Nephron (organoid): Measurements from ENCODE around the gene TSC1.
A peak's percentile ranks its signal among the peaks of the same experiment; 100 is the strongest.

Source experiments
- H3K27ac Mint-ChIP-seq, 3 experiments: 2 replicates each; pipeline ENCODE4 v1.8.0; 2020; ENCODE audit warnings: mixed read lengths in 3 of 3, mild to moderate bottlenecking in 2 of 3, moderate library complexity in 1 of 3
- H3K27me3 Mint-ChIP-seq: 2 replicates; pipeline ENCODE4 v1.8.0; 2021; ENCODE audit warnings: low read depth, mild to moderate bottlenecking, moderate library complexity, mixed read lengths
- H3K36me3 Mint-ChIP-seq: 2 replicates; pipeline ENCODE4 v1.8.0; 2020; ENCODE audit warnings: low read depth, mixed read lengths
- H3K4me1 Mint-ChIP-seq: 2 replicates; pipeline ENCODE4 v1.8.0; 2020; ENCODE audit warnings: mixed read lengths
- H3K4me3 Mint-ChIP-seq, 3 experiments: 2 replicates each; pipeline ENCODE4 v1.8.0; 2020; ENCODE audit warnings: mild to moderate bottlenecking in 3 of 3, mixed read lengths in 3 of 3, moderate library complexity in 2 of 3
- H3K9me3 Mint-ChIP-seq: 2 replicates; pipeline ENCODE4 v1.8.0; 2020; ENCODE audit warnings: mixed read lengths
- TF ChIP-seq, protein P1 (sequence below), 3 experiments: fragments of 200-600 bp; sonication (generic); IDR thresholded peaks; one replicate each; pipeline ENCODE4 v1.5.0; 2021; ENCODE audit warnings: antibody characterized with exemption in 3 of 3; ENCODE audit not compliant: unreplicated experiment in 3 of 3

TSC1 gene

DNA sequence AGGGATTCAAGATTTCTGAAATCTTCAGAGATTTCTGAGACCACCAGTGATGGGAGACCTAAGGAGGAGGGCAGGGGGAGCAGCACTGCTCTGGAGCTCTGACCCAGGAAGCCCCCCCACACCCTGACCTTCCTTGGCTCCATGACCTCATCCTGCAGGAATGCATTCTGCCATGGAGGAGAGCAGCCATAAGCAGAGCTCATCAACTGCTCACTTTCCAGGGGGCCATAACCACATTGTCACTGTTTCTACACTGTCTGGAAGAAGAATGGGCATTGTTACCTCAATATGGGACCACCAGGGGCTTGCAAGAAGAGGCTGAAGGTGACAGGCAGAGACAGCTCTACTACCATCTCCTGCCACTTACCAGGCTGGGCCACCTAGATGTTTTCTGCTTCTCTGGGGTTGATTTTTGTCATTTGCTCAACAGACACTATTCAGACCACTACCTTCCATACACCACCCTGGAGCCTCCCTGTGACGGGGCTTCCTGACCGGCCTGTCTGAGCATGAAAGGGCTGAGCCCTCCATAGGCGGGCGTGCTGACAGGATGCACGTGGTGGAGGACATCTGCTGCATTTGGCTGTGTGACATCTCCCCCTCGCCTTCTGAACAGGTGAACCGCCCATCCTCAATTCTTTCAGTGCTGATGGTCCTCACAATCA, 2.3 kb upstream of the TSC1 start:
- no peaks in the 10 kb centered on the region for H3K9me3 Mint-ChIP-seq
- H3K36me3 Mint-ChIP-seq = no peaks in the 10 kb centered on the region
- TF ChIP-seq, protein P1, sequence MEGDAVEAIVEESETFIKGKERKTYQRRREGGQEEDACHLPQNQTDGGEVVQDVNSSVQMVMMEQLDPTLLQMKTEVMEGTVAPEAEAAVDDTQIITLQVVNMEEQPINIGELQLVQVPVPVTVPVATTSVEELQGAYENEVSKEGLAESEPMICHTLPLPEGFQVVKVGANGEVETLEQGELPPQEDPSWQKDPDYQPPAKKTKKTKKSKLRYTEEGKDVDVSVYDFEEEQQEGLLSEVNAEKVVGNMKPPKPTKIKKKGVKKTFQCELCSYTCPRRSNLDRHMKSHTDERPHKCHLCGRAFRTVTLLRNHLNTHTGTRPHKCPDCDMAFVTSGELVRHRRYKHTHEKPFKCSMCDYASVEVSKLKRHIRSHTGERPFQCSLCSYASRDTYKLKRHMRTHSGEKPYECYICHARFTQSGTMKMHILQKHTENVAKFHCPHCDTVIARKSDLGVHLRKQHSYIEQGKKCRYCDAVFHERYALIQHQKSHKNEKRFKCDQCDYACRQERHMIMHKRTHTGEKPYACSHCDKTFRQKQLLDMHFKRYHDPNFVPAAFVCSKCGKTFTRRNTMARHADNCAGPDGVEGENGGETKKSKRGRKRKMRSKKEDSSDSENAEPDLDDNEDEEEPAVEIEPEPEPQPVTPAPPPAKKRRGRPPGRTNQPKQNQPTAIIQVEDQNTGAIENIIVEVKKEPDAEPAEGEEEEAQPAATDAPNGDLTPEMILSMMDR (IDR thresholded peaks at IDR 0.05; ENCODE audit: unreplicated experiment in 3 of 3) = no peak
- peak overlapping the region; percentile 73 to 99 (median 99) for H3K27ac Mint-ChIP-seq
- H3K4me3 Mint-ChIP-seq = peak overlapping the region; percentile 53 to 97 (median 97)
- peaks cover 41% of the 10 kb centered on the region for H3K4me1 Mint-ChIP-seq
- no peaks in the 10 kb centered on the region for H3K27me3 Mint-ChIP-seq

GRCh38 chr9:132946211-132946610, 1.8 kb upstream of the TSC1 start:
- no peaks in the 10 kb centered on the region for H3K27me3 Mint-ChIP-seq
- peak overlapping the region; percentile 97 to 98 (median 97) for H3K4me3 Mint-ChIP-seq
- H3K9me3 Mint-ChIP-seq = no peaks in the 10 kb centered on the region
- peaks cover 47% of the 10 kb centered on the region for H3K4me1 Mint-ChIP-seq
- H3K36me3 Mint-ChIP-seq = no peaks in the 10 kb centered on the region
- TF ChIP-seq, protein P1 (IDR thresholded peaks at IDR 0.05; ENCODE audit: unreplicated experiment in 3 of 3) = no peak
- peak overlapping the region; percentile 73 to 99 (median 99) for H3K27ac Mint-ChIP-seq

DNA sequence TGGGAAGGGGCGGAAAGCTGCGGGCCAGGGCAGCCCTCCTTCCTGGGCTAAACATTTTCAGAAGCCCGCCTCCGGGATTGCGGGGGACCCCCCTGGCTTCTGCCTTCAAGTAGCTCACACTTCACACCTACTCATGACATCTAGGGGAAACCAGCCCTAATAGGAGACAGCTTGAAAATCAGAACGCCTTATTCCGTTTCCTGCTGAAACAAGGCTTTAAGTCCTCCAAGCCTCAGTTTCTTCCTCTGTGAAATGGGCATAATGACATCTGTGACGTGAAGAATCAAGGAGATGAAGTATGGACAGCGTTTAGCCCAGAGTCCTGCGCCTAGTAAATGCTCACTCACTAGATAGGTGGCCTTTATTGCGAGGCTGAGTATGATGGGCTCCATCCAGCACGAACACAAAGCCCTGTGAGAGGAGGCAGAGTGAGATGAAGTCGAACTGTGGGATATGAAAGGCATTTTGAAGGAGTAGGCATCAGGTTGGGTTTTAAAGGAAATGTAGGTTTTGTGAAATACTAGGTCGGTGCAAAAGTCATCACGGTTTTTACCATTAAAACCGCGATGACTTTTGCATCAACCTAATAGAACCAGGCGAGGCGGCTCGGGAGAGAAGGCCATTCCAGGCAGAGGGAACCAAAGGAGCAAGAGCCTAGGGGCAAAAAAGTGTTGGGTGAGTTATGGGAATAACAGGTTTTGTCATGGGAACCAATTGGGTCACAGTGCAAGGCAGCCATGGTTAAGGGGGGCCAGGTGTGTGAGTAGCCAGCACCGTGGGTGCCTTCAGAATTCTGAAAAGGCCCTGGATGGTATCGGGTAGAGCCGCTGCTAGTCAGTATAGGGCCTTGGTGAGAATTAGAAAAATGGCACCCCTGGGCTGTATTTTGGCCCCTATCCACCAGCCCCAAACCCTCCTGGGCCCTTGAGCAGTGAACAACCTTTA, 1.0 kb upstream of the TSC1 start:
- no peaks in the 10 kb centered on the region for H3K27me3 Mint-ChIP-seq
- H3K4me3 Mint-ChIP-seq = peak overlapping the region; percentile 97 to 98 (median 97)
- peak overlapping the region; percentile 99 for H3K27ac Mint-ChIP-seq
- H3K36me3 Mint-ChIP-seq = no peaks in the 10 kb centered on the region
- H3K9me3 Mint-ChIP-seq = no peaks in the 10 kb centered on the region
- TF ChIP-seq, protein P1 (IDR thresholded peaks at IDR 0.05; ENCODE audit: unreplicated experiment in 3 of 3) = no peak
- H3K4me1 Mint-ChIP-seq = peaks cover 47% of the 10 kb centered on the region

DNA sequence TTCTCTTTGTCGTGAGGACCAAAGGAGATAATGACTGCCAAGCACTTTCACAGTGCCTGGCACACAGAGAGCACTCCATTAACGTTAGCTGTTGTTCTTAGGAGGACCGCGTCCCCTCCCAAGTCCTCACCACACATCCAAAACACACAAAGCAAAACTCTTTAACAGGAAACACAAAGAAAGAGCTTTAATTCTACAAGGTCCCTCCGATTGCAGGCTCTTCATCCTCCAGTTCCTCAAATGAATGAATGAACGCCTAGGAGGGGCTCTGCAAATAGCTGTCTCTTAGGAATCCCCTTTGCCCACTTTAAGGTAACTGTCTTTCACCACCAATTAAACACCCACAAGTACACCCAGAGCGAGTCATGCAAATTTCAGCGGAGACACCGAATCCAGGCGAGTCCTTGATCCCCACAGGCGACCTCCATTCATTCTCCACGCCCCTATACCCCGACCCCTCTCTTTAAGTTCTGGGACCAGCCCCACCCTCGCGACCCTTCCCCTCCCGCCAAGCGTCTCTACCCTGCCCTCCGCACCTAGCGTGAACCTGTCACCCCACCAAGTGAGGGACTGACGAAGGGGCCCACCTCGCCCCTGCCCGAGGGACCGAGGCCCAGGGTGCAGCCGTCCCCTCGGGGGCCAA, 644 bp downstream of the TSC1 start:
- Mint-ChIP-seq H3K27ac (peak overlapping the region; percentile 93 to 99 (median 97)), H3K36me3 (no peaks in the 10 kb centered on the region), H3K4me1 (peaks cover 57% of the 10 kb centered on the region), H3K9me3 (no peaks in the 10 kb centered on the region), H3K27me3 (no peaks in the 10 kb centered on the region), H3K4me3 (peak overlapping the region; percentile 97 to 98 (median 97))
- TF ChIP-seq, protein P1 (IDR thresholded peaks at IDR 0.05; ENCODE audit: unreplicated experiment in 3 of 3) = no peak

GRCh38 chr9:132942541-132943182, 1.8 kb downstream of the TSC1 start:
- Mint-ChIP-seq H3K4me1 (peaks cover 65% of the 10 kb centered on the region), H3K4me3 (peak overlapping the region; percentile 97 to 98 (median 97))

More at GRCh38 chr9:132942541-132943182, 1.8 kb downstream of the TSC1 start:
- TF ChIP-seq, protein P1 (IDR thresholded peaks at IDR 0.05; ENCODE audit: unreplicated experiment in 3 of 3) = no peak
- peak overlapping the region; percentile 54 to 99 (median 75) for H3K27ac Mint-ChIP-seq
- H3K9me3 Mint-ChIP-seq = no peaks in the 10 kb centered on the region
- H3K27me3 Mint-ChIP-seq = no peaks in the 10 kb centered on the region
- no peaks in the 10 kb centered on the region for H3K36me3 Mint-ChIP-seq
